H1 (cell line): ENCODE results near the gene USH1G. TPM values are rescaled to one million over a fixed set of nuclear protein-coding genes. Genes with fewer than 3 reads are reported as not detected.
A peak's percentile ranks its signal among the peaks of the same experiment; 100 is the strongest.

Experiments
- CTCF ChIA-PET: fragments of 300-600 bp; sonication (Branson Sonifier 250); formaldehyde crosslinking; loops from one replicate; lab custom pipeline; 2021; ENCODE audit not compliant: partially characterized antibody; lab: Charles Lee
- POLR2A ChIA-PET: fragments of 300-600 bp; sonication (Branson Sonifier 250); formaldehyde crosslinking; loops from one replicate; lab custom pipeline; 2021; ENCODE audit warnings: inconsistent platforms; ENCODE audit not compliant: partially characterized antibody; lab: Charles Lee
- DNase-seq, 2 experiments: peaks; one replicate each; pipeline versions ENCODE4 v3.0.0 to v3.0.0-alpha.2; 2010 to 2022; ENCODE audit warnings: low spot score in 2 of 2, low read depth in 1 of 2, mixed read lengths in 1 of 2
- FAIRE-seq: peaks from 2 replicates; lab custom pipeline; 2011; peaks lifted over from hg19 to GRCh38; lab: Jason Lieb, UNC
- H2AFZ ChIP-seq: 2 replicates; pipeline ENCODE4 v1.8.1; 2012; ENCODE audit warnings: low read length, inconsistent platforms
- H2AK5ac ChIP-seq: 2 replicates; pipeline ENCODE4 v1.6.1; 2013; ENCODE audit warnings: low read depth, low read length
- H2BK120ac ChIP-seq: replicated peaks from 2 replicates; pipeline ENCODE3; 2013; ENCODE audit warnings: low read depth, low read length, inconsistent platforms
- H2BK12ac ChIP-seq: 2 replicates; pipeline ENCODE4 v1.6.1; 2013; ENCODE audit warnings: low read depth, low read length
- H2BK15ac ChIP-seq: 2 replicates; pipeline ENCODE4 v1.6.1; 2013; ENCODE audit warnings: low read length
- H2BK20ac ChIP-seq: 2 replicates; pipeline ENCODE4 v1.6.1; 2013; ENCODE audit warnings: low read length
- H2BK5ac ChIP-seq: 2 replicates; pipeline ENCODE4 v1.6.1; 2013; ENCODE audit warnings: low read depth, low read length
- H3K14ac ChIP-seq: 2 replicates; pipeline ENCODE4 v1.6.1; 2013; ENCODE audit warnings: inconsistent platforms; ENCODE audit not compliant: insufficient read length
- H3K18ac ChIP-seq: 2 replicates; pipeline ENCODE4 v1.6.1; 2013; ENCODE audit warnings: low read length; ENCODE audit errors: extremely low read depth
- H3K23ac ChIP-seq: 2 replicates; pipeline ENCODE4 v1.6.1; 2013; ENCODE audit warnings: inconsistent platforms; ENCODE audit not compliant: insufficient read length
- H3K23me2 ChIP-seq: 2 replicates; pipeline ENCODE4 v1.6.1; 2013; ENCODE audit warnings: low read depth, low read length
- H3K27ac ChIP-seq: 2 replicates; pipeline ENCODE4 v1.6.1; 2011; ENCODE audit warnings: low read depth, low read length, inconsistent platforms
- H3K27me3 ChIP-seq, 4 experiments: replicated peaks in 1 of 4; 1 replicate in 1 of 4; 2 replicates in 3 of 4; pipeline versions ENCODE4 v1.6.1 to v1.8.1; 2011 to 2013; ENCODE audit warnings: low read length in 3 of 4, mild to moderate bottlenecking in 3 of 4, inconsistent platforms in 2 of 4, mixed read lengths in 2 of 4, moderate library complexity in 1 of 4; ENCODE audit not compliant: control insufficient read depth in 3 of 4, insufficient read depth in 3 of 4; ENCODE audit errors: extremely low read depth in 1 of 4
- H3K36me3 ChIP-seq, 4 experiments: 2 replicates each; pipeline versions ENCODE4 v1.6.1 to v1.8.1; 2011 to 2013; ENCODE audit warnings: mild to moderate bottlenecking in 4 of 4, low read length in 3 of 4, moderate library complexity in 2 of 4, control low read depth in 1 of 4, inconsistent platforms in 1 of 4; ENCODE audit not compliant: insufficient read depth in 4 of 4, control insufficient read depth in 2 of 4
- H3K4ac ChIP-seq: replicated peaks from 2 replicates; pipeline ENCODE3; 2013; ENCODE audit warnings: low read length, low read depth, mixed read lengths, inconsistent platforms; ENCODE audit not compliant: insufficient read length
- H3K4me1 ChIP-seq, 4 experiments: replicated peaks in 1 of 4; 1 replicate in 1 of 4; 2 replicates in 3 of 4; pipeline versions ENCODE4 v1.6.1 to v1.8.1; 2011 to 2013; ENCODE audit warnings: low read length in 3 of 4, inconsistent platforms in 2 of 4, mixed read lengths in 1 of 4; ENCODE audit not compliant: insufficient read depth in 4 of 4, control insufficient read depth in 3 of 4
- H3K4me2 ChIP-seq, 2 experiments: 2 replicates each; pipeline versions ENCODE4 v1.6.1 to v1.8.1; 2011 to 2013; ENCODE audit warnings: low read depth in 2 of 2, low read length in 2 of 2, control low read depth in 1 of 2, inconsistent platforms in 1 of 2, mild to moderate bottlenecking in 1 of 2; ENCODE audit not compliant: insufficient read depth in 1 of 2
- H3K4me3 ChIP-seq, 4 experiments: fragments of 200-600, 300-600 bp in 1 of 4; sonication (generic), shearing (Covaris generic), sonication (Bioruptor Twin) in 1 of 4; 2 replicates each; pipeline versions ENCODE4 v1.5.1 to v1.8.1; 2011 to 2016; ENCODE audit warnings: low read length in 4 of 4, low read depth in 3 of 4, control low read depth in 2 of 4, inconsistent platforms in 2 of 4, mild to moderate bottlenecking in 2 of 4, mixed read lengths in 1 of 4, moderate library complexity in 1 of 4; ENCODE audit not compliant: insufficient read depth in 2 of 4; ENCODE audit errors: extremely low read depth in 1 of 4
- H3K56ac ChIP-seq: replicated peaks from 2 replicates; pipeline ENCODE3; 2013; ENCODE audit warnings: low read depth, mild to moderate bottlenecking, mixed read lengths, low read length, inconsistent platforms; ENCODE audit not compliant: insufficient read length
- H3K79me1 ChIP-seq: 2 replicates; pipeline ENCODE4 v1.6.1; 2013; ENCODE audit warnings: low read depth, low read length, control low read depth
- H3K79me2 ChIP-seq, 2 experiments: 2 replicates each; pipeline versions ENCODE4 v1.6.1 to v1.8.1; 2012 to 2013; ENCODE audit warnings: low read length in 2 of 2, mild to moderate bottlenecking in 2 of 2, inconsistent platforms in 1 of 2; ENCODE audit not compliant: insufficient read depth in 2 of 2, control insufficient read depth in 1 of 2
- H3K9ac ChIP-seq, 4 experiments: replicated peaks in 1 of 4; 1 replicate in 1 of 4; 2 replicates in 3 of 4; pipeline versions ENCODE4 v1.6.1 to v1.8.1; 2011 to 2013; ENCODE audit warnings: low read depth in 3 of 4, low read length in 3 of 4, control low read depth in 2 of 4, mild to moderate bottlenecking in 2 of 4, moderate library complexity in 2 of 4, inconsistent platforms in 1 of 4; ENCODE audit errors: extremely low read depth in 1 of 4
- H3K9me3 ChIP-seq, 2 experiments: 2 replicates each; pipeline versions ENCODE4 v1.6.1 to v1.8.1; 2012 to 2013; ENCODE audit warnings: mild to moderate bottlenecking in 2 of 2, moderate library complexity in 2 of 2, control low read depth in 1 of 2, inconsistent platforms in 1 of 2, low read depth in 1 of 2, low read length in 1 of 2, mixed read lengths in 1 of 2; ENCODE audit not compliant: insufficient read depth in 2 of 2
- H4K20me1 ChIP-seq, 2 experiments: replicated peaks in 1 of 2; 2 replicates each; pipeline versions ENCODE3 to v1.8.1; 2011 to 2013; ENCODE audit warnings: inconsistent platforms in 2 of 2, low read length in 2 of 2, mild to moderate bottlenecking in 1 of 2; ENCODE audit not compliant: insufficient read depth in 2 of 2, control insufficient read depth in 1 of 2
- H4K5ac ChIP-seq: 2 replicates; pipeline ENCODE4 v1.6.1; 2013; ENCODE audit warnings: low read length, low read depth, mixed read lengths, inconsistent platforms; ENCODE audit not compliant: insufficient read length
- H4K8ac ChIP-seq: 2 replicates; pipeline ENCODE4 v1.8.0; 2013; ENCODE audit warnings: mild to moderate bottlenecking, moderate library complexity, low read length, inconsistent platforms; ENCODE audit not compliant: insufficient read depth; ENCODE audit errors: extremely low read depth
- H4K91ac ChIP-seq: replicated peaks from 2 replicates; pipeline ENCODE3; 2013; ENCODE audit warnings: low read length, mixed read lengths, inconsistent platforms; ENCODE audit not compliant: insufficient read length
- CBX5 ChIP-seq: fragments of 300-800, 300-1000 bp; sonication (generic); IDR thresholded peaks from 2 replicates; pipeline ENCODE4 v1.7.1; 2016; ENCODE audit warnings: antibody characterized with exemption, low read length, low read depth
- CEBPB ChIP-seq: IDR thresholded peaks from 2 replicates; pipeline ENCODE4 v1.6.1; 2012; ENCODE audit warnings: low read depth, low read length
- CTBP2 ChIP-seq: IDR thresholded peaks from 2 replicates; pipeline ENCODE4 v1.7.0; 2011; ENCODE audit warnings: borderline replicate concordance, mild to moderate bottlenecking, moderate library complexity, mixed read lengths, low read length; ENCODE audit not compliant: insufficient read depth, insufficient read length
- JUND ChIP-seq: IDR thresholded peaks from 2 replicates; pipeline ENCODE4 v1.6.1; 2011; ENCODE audit warnings: mild to moderate bottlenecking, improper control_type of control experiment, low read length
- WGBS, 2 experiments: shearing (Covaris generic) in 1 of 2; methylation state at CpG; one replicate each; pipeline versions ENCODE4 v1.1.6 to v1.1.7; 2013 to 2015; ENCODE audit warnings: low lambda C conversion rate in 2 of 2, mixed read lengths in 2 of 2, inconsistent platforms in 1 of 2, low coverage in 1 of 2, missing lambda C conversion rate in 1 of 2; ENCODE audit not compliant: insufficient replicate concordance in 2 of 2, insufficient coverage in 1 of 2, insufficient read length in 1 of 2; ENCODE audit errors: extremely low coverage in 1 of 2, missing lambda C conversion rate in 1 of 2; 5-methylcytosine and 5-hydroxymethylcytosine counted together
- polyA plus RNA-seq, 7 experiments: library from polyadenylated mRNA; depleted of rRNA in 3 of 7; stranded (reverse) in 5 of 7; unstranded in 2 of 7; fragments of >200 nt in 5 of 7; fragments of 200-250 nt in 2 of 7; gene quantifications; 1 replicate in 5 of 7; 2 replicates in 1 of 7; 4 replicates in 1 of 7; pipeline versions ENCODE4 v1.2.1 to v1.2.3, GENCODE V29; 2011 to 2013; ENCODE audit warnings: missing spikeins in 2 of 7, mixed read lengths in 2 of 7
- total RNA-seq: library from RNA; stranded (reverse); fragmentation: NEBNext Ultra II Directional; extraction: Animal tissue kit (Norgen Biotek cat#: 25700); gene quantifications from 2 replicates; pipeline ENCODE4 v1.2.1, GENCODE V29; 2021
- TF ChIP-seq, protein P1 (sequence below): IDR thresholded peaks from 2 replicates; pipeline ENCODE4 v1.6.1; 2011; ENCODE audit warnings: low read length, improper control_type of control experiment

The USH1G gene
- total and polyA plus RNA-seq, 2 of the 8 experiments (the other 6 are each of a cell fraction or from before 2014, with no cell fraction given), result 1.6 to 4.3 TPM

DNA sequence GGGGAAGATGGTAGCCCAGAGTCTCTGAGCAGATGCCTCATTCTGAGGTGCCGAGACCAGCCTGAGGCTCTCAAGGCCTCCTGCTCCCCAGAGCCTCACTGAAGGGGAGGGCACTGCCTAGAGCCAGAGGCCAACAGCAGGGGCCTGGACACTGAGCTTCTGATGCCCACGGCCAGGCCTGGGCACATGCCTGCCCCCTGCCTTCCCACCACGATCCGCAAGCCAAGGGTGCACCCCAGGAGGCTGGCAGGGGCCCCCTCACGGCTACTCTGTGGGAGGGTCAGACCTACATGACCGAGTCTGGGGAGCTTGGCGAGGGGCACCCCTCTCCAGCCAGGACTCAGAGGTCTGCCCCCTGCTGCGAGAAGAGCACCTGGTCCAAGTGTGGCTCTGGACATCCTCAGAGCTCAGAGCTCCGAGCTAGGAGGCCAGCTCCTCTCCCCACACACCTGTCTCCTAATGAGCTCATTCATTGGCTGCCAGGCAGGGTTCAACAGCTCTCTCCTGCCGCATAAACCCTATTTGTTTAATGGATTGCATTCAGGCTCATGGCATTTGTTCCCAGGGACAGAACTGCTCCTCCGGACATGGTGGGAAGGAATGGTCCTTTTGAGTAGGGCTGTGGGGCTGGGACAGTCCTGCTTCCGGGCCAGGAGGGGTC, 26.5 kb upstream of the USH1G start:
- peak overlapping the region; percentile 60; the same call in 1 of the 2 replicates for H2BK12ac ChIP-seq

More for the DNA sequence above, 26.5 kb upstream of the USH1G start:
- Histone ChIP-seq H3K9me3 (no peaks in the 10 kb centered on the region), H3K27me3 (peaks cover 0 to 6% (median 0%) of the 10 kb centered on the region in 4 experiments; a peak in 2 of 7 replicates), H4K5ac (no peak overlapping the region), H3K23me2 (no peaks in the 10 kb centered on the region), H2BK5ac (no peak overlapping the region), H3K4ac (no peak overlapping the region), H2BK20ac (no peak overlapping the region), H2BK120ac (no peak overlapping the region), H4K20me1 (peaks cover 0 to 2% of the 10 kb centered on the region in 2 experiments), H3K4me2 (no peak overlapping the region), H3K14ac (no peak overlapping the region), H4K91ac (no peak overlapping the region), H4K8ac (no peak overlapping the region), H2AFZ (no peak overlapping the region), H3K18ac (peak overlapping the region; percentile 19; the same call in 1 of the 2 replicates), H3K4me1 (peaks cover 0 to 5% (median 2%) of the 10 kb centered on the region in 4 experiments; a peak in 2 of 7 replicates), H3K23ac (no peak overlapping the region), H3K36me3 (no peaks in the 10 kb centered on the region), H3K56ac (no peak overlapping the region), H3K9ac (no peak overlapping the region), H3K79me2 (no peaks in the 10 kb centered on the region), H3K4me3 (no peak overlapping the region), H3K27ac (no peak overlapping the region), H2BK15ac (no peak overlapping the region; the same call in 1 of the 2 replicates), H2AK5ac (no peak overlapping the region), H3K79me1 (no peaks in the 10 kb centered on the region; the same call in 1 of the 2 replicates)
- POLR2A ChIA-PET, result interaction anchor here (1.5 kb wide), 1 partner anchor 17 kb away, joined by 5 read pairs; no protein-coding TSS in a partner anchor
- TF ChIP-seq CEBPB (no peak), CBX5 (no peak), CTBP2 (no peak), JUND (no peak)
- TF ChIP-seq, protein P1, sequence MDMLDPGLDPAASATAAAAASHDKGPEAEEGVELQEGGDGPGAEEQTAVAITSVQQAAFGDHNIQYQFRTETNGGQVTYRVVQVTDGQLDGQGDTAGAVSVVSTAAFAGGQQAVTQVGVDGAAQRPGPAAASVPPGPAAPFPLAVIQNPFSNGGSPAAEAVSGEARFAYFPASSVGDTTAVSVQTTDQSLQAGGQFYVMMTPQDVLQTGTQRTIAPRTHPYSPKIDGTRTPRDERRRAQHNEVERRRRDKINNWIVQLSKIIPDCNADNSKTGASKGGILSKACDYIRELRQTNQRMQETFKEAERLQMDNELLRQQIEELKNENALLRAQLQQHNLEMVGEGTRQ, result no peak
- 73% methylated on average over 12 of the region's 12 CpGs; no CpG with 5 or more reads in 1 of the 2 experiments for WGBS, 2 experiments
- CTCF ChIA-PET, result interaction anchor here (0.6 to 49.9 kb wide), 7 partner anchors 2 to 89 kb away, joined by 3 to 1072 read pairs (median 7); partner anchors contain the start of genes OTOP2, OTOP3 and USH1G
- FAIRE-seq (no peak), DNase-seq (no peak)
